B cell (primary cell): Measurements from ENCODE around the gene WWC1. TPM values are rescaled to one million over a fixed set of nuclear protein-coding genes. Genes with fewer than 3 reads are reported as not detected.

Experiments used
- ATAC-seq: fragments of 200-7000 bp; cut with Tn5 transposase; one replicate; pipeline ENCODE4 v1.10.0; 2021; ENCODE audit warnings: low read depth, mild to moderate bottlenecking, moderate number of reproducible peaks, moderate library complexity
- CTCF ChIA-PET: fragments of 350-600 bp; sonication (Branson Sonifier 250); formaldehyde crosslinking; loops from one replicate; lab custom pipeline; 2021; ENCODE audit warnings: antibody characterized with exemption, inconsistent platforms; lab: Charles Lee
- POLR2A ChIA-PET: fragments of 350-600 bp; sonication (Branson Sonifier 250); formaldehyde crosslinking; loops from one replicate; lab custom pipeline; 2021; ENCODE audit warnings: antibody characterized with exemption; lab: Charles Lee
- DNase-seq: peaks from one replicate; pipeline ENCODE4 v3.0.0; 2013
- H2AFZ ChIP-seq: 2 replicates; pipeline ENCODE4 v1.6.1; 2012; ENCODE audit warnings: mild to moderate bottlenecking, low read depth, low read length; ENCODE audit not compliant: insufficient read depth, poor library complexity, severe bottlenecking
- H3K27ac ChIP-seq, 2 donors: 1 replicate in 1 of 2; 2 replicates in 1 of 2; pipeline ENCODE4 v1.5.1; 2012 to 2013; ENCODE audit warnings: low read length in 2 of 2, mild to moderate bottlenecking in 2 of 2, moderate library complexity in 1 of 2
- H3K27me3 ChIP-seq, 4 experiments: fragments of 200-600 bp in 1 of 4; sonication (generic) in 1 of 4; replicated peaks in 1 of 4; 1 replicate in 2 of 4; 2 replicates in 2 of 4; pipeline versions ENCODE4 v1.6.1 to v1.7.0; 2013 to 2016; ENCODE audit warnings: low read length in 3 of 4, mild to moderate bottlenecking in 2 of 4, mixed read lengths in 1 of 4, moderate library complexity in 1 of 4; ENCODE audit not compliant: insufficient read depth in 4 of 4, control insufficient read depth in 3 of 4; ENCODE audit errors: control extremely low read depth in 1 of 4
- H3K36me3 ChIP-seq, 2 experiments: replicated peaks in 1 of 2; 1 replicate in 1 of 2; 2 replicates in 1 of 2; pipeline versions ENCODE4 v1.6.1 to v1.7.1; 2013; ENCODE audit warnings: low read length in 1 of 2; ENCODE audit not compliant: insufficient read depth in 2 of 2, control insufficient read depth in 1 of 2; ENCODE audit errors: control extremely low read depth in 1 of 2, extremely low read depth in 1 of 2
- H3K4me1 ChIP-seq, 2 donors: fragments of 200-600 bp in 1 of 2; sonication (generic) in 1 of 2; 1 replicate in 1 of 2; 2 replicates in 1 of 2; pipeline versions ENCODE4 v1.5.1 to v1.6.1; 2013 to 2017; ENCODE audit warnings: low read length in 2 of 2; ENCODE audit not compliant: control insufficient read depth in 2 of 2, insufficient read depth in 2 of 2
- H3K4me2 ChIP-seq: replicated peaks from 2 replicates; pipeline ENCODE3; 2012; ENCODE audit warnings: mild to moderate bottlenecking, low read depth, low read length; ENCODE audit not compliant: poor library complexity, severe bottlenecking
- H3K4me3 ChIP-seq, 5 experiments: fragments of 200-600 bp in 1 of 5; sonication (generic) in 1 of 5; 1 replicate in 3 of 5; 2 replicates in 2 of 5; pipeline versions ENCODE4 v1.5.1 to v1.7.0; 2011 to 2016; ENCODE audit warnings: low read length in 4 of 5, mild to moderate bottlenecking in 4 of 5, low read depth in 2 of 5, control low read depth in 1 of 5, moderate library complexity in 1 of 5; ENCODE audit not compliant: insufficient read depth in 1 of 5; ENCODE audit errors: control extremely low read depth in 1 of 5, extremely low read depth in 1 of 5
- H3K79me2 ChIP-seq: fragments of 200-600 bp; sonication (generic); one replicate; pipeline ENCODE4 v1.6.0; 2016; ENCODE audit warnings: low read length; ENCODE audit not compliant: control insufficient read depth, insufficient read depth
- H3K9ac ChIP-seq: fragments of 200-600 bp; sonication (generic); 2 replicates; pipeline ENCODE4 v1.6.1; 2017; ENCODE audit warnings: mild to moderate bottlenecking, low read length, moderate library complexity
- H3K9me3 ChIP-seq, 3 donors: one replicate each; pipeline versions ENCODE4 v1.6.1 to v1.7.1; 2013; ENCODE audit warnings: low read length in 2 of 3; ENCODE audit not compliant: control insufficient read depth in 2 of 3, insufficient read depth in 1 of 3; ENCODE audit errors: control extremely low read depth in 1 of 3
- H4K20me1 ChIP-seq: 2 replicates; pipeline ENCODE4 v1.6.0; 2012; ENCODE audit warnings: mild to moderate bottlenecking, low read length; ENCODE audit not compliant: insufficient read depth, control insufficient read depth, poor library complexity, severe bottlenecking
- H3K27ac Mint-ChIP-seq: one replicate; pipeline ENCODE4 v1.8.0; 2021; ENCODE audit warnings: mixed read lengths
- H3K27me3 Mint-ChIP-seq: one replicate; pipeline ENCODE4 v1.8.0; 2021; ENCODE audit warnings: mixed read lengths
- H3K4me1 Mint-ChIP-seq: one replicate; pipeline ENCODE4 v1.8.0; 2021; ENCODE audit warnings: mixed read lengths
- H3K4me3 Mint-ChIP-seq: one replicate; pipeline ENCODE4 v1.8.0; 2021; ENCODE audit warnings: mixed read lengths
- H3K9me3 Mint-ChIP-seq: one replicate; pipeline ENCODE4 v1.8.0; 2022; ENCODE audit warnings: mixed read lengths; ENCODE audit not compliant: insufficient read depth
- EZH2 ChIP-seq: IDR thresholded peaks from 2 replicates; pipeline ENCODE4 v1.6.1; 2012; ENCODE audit warnings: borderline replicate concordance, low read depth, mild to moderate bottlenecking, moderate library complexity, low read length; ENCODE audit not compliant: insufficient read depth, poor library complexity, severe bottlenecking
- WGBS: methylation state at CpG from one replicate; pipeline ENCODE4 v1.1.5; 2013; ENCODE audit warnings: missing lambda C conversion rate; ENCODE audit not compliant: insufficient coverage; 5-methylcytosine and 5-hydroxymethylcytosine counted together
- intact Hi-C: fragments of 100-400 bp; cut with micrococcal nuclease; formaldehyde crosslinking; loops from one replicate; pipeline ENCODE4 v1.10.0; 2022
- polyA plus RNA-seq: library from polyadenylated mRNA; depleted of rRNA; stranded (reverse); fragments of >200 nt; gene quantifications from 2 replicates; pipeline ENCODE4 v1.2.3, GENCODE V29; 2012
- total RNA-seq, 2 donors: library from RNA; stranded (reverse); fragments of 120-200 nt in 1 of 2; gene quantifications; 1 replicate in 1 of 2; 2 replicates in 1 of 2; pipeline versions ENCODE4 v1.2.3 to v1.2.4, GENCODE V29; 2013 to 2022
- TF ChIP-seq, protein P1 (sequence below): fragments of 200-600 bp; IDR thresholded peaks from one replicate; pipeline ENCODE4 v1.8.0; 2022; ENCODE audit warnings: antibody characterized with exemption, mild to moderate bottlenecking

The WWC1 gene
- total and polyA plus RNA-seq, 2 donors (not counting 1 experiment from before 2014, with no cell fraction given) = 1.5 to 2.0 TPM

DNA sequence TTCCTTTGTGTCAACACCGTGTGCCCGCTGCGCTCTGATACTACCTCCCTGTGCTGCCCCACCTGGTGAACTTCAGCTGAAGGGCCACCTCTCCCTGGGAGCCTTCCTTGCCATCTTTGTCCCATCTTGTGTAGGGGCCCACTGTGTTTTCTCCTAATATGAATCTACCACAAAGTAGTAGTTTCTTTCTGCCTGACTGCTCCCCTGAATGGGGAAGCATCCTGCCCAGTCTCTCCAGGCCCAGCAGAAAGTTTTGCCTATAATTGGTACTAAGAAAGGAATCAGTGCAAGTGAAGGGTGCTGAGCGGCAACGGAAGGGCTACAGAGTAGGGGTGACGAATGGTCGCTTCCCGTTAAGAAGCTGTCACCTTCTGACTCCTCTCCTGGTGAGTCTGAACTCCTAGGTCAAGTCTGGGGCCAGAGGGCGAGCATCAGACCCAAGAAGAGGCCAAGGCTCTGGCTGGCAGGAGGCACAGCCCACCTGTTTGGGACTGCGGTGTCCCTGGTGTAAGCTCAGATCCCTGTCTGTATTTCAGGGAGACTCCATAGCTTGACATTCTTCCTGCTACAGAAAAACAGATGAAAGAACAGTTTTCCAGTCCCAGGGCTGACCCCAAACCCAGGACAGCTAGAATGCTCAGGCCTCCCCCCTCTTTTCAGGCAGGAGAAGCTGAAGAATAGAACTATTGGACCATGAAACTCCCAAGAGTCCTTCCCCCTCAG is 24.1 kb downstream of the WWC1 start:
- H3K27me3 ChIP-seq = no peaks in the 10 kb centered on the region
- H3K4me3 ChIP-seq = no peak overlapping the region
- TF ChIP-seq, protein P1, sequence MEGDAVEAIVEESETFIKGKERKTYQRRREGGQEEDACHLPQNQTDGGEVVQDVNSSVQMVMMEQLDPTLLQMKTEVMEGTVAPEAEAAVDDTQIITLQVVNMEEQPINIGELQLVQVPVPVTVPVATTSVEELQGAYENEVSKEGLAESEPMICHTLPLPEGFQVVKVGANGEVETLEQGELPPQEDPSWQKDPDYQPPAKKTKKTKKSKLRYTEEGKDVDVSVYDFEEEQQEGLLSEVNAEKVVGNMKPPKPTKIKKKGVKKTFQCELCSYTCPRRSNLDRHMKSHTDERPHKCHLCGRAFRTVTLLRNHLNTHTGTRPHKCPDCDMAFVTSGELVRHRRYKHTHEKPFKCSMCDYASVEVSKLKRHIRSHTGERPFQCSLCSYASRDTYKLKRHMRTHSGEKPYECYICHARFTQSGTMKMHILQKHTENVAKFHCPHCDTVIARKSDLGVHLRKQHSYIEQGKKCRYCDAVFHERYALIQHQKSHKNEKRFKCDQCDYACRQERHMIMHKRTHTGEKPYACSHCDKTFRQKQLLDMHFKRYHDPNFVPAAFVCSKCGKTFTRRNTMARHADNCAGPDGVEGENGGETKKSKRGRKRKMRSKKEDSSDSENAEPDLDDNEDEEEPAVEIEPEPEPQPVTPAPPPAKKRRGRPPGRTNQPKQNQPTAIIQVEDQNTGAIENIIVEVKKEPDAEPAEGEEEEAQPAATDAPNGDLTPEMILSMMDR = no peak
- TF ChIP-seq EZH2 = no peak
- H3K27ac ChIP-seq = no peak overlapping the region
- no peaks in the 10 kb centered on the region for H4K20me1 ChIP-seq
- H3K27ac Mint-ChIP-seq = no peak overlapping the region
- CTCF ChIA-PET = no interaction called here
- no peaks in the 10 kb centered on the region for H3K9me3 Mint-ChIP-seq
- POLR2A ChIA-PET = interaction anchor here (0.7 kb wide), 1 partner anchor 126 kb away, joined by 5 read pairs; no protein-coding TSS in a partner anchor
- H3K4me3 Mint-ChIP-seq = no peak overlapping the region
- H3K4me2 ChIP-seq = no peak overlapping the region
- 93% methylated on average over 10 of the region's 10 CpGs for WGBS
- no peak overlapping the region for H2AFZ ChIP-seq
- H3K4me1 ChIP-seq = no peaks in the 10 kb centered on the region
- ATAC-seq (no peak), DNase-seq (no peak)
- peaks cover 0 to 4% (median 0%) of the 10 kb centered on the region in 3 donors for H3K9me3 ChIP-seq
- H3K4me1 Mint-ChIP-seq = no peaks in the 10 kb centered on the region
- H3K36me3 ChIP-seq = no peaks in the 10 kb centered on the region
- H3K79me2 ChIP-seq = no peaks in the 10 kb centered on the region
- intact Hi-C loops = no loop called here
- H3K9ac ChIP-seq = no peak overlapping the region
- H3K27me3 Mint-ChIP-seq = no peaks in the 10 kb centered on the region

GRCh38 chr5:168316139-168316578 is 24.7 kb downstream of the WWC1 start:
- intact Hi-C loops = no loop called here
- no peaks in the 10 kb centered on the region for H3K79me2 ChIP-seq
- peaks cover 0 to 4% (median 0%) of the 10 kb centered on the region in 3 donors for H3K9me3 ChIP-seq
- H3K4me3 Mint-ChIP-seq = no peak overlapping the region
- H3K4me2 ChIP-seq = no peak overlapping the region
- no peak overlapping the region for H3K4me3 ChIP-seq
- H4K20me1 ChIP-seq = no peaks in the 10 kb centered on the region
- H3K27ac Mint-ChIP-seq = no peak overlapping the region
- POLR2A ChIA-PET = no interaction called here
- H3K9ac ChIP-seq = no peak overlapping the region
- DNase-seq (no peak), ATAC-seq (no peak)
- 73% methylated on average over 8 of the region's 9 CpGs for WGBS
- no peaks in the 10 kb centered on the region for H3K36me3 ChIP-seq
- H3K27me3 ChIP-seq = no peaks in the 10 kb centered on the region
- H3K27ac ChIP-seq = no peak overlapping the region
- no peaks in the 10 kb centered on the region for H3K4me1 ChIP-seq
- CTCF ChIA-PET = no interaction called here
- TF ChIP-seq EZH2 = no peak
- TF ChIP-seq, protein P1 = no peak
- no peaks in the 10 kb centered on the region for H3K9me3 Mint-ChIP-seq
- H2AFZ ChIP-seq = no peak overlapping the region
- no peaks in the 10 kb centered on the region for H3K4me1 Mint-ChIP-seq
- no peaks in the 10 kb centered on the region for H3K27me3 Mint-ChIP-seq
